Nephron progenitor cell (in vitro differentiated cells): ENCODE data around the gene SH3D19.

Source experiments
- DNase-seq: peaks from one replicate; pipeline ENCODE4 v3.0.0; 2021
- H3K27ac Mint-ChIP-seq: 2 replicates; pipeline ENCODE4 v1.8.0; 2021; ENCODE audit warnings: mild to moderate bottlenecking, moderate library complexity, mixed read lengths
- H3K27me3 Mint-ChIP-seq: 2 replicates; pipeline ENCODE4 v1.8.0; 2021; ENCODE audit warnings: mild to moderate bottlenecking, low read depth, mixed read lengths; ENCODE audit not compliant: poor library complexity
- H3K36me3 Mint-ChIP-seq: 2 replicates; pipeline ENCODE4 v1.8.0; 2021; ENCODE audit warnings: low read depth, mixed read lengths
- H3K4me1 Mint-ChIP-seq: 2 replicates; pipeline ENCODE4 v1.8.0; 2021; ENCODE audit warnings: mixed read lengths
- H3K4me3 Mint-ChIP-seq: 2 replicates; pipeline ENCODE4 v1.8.0; 2021; ENCODE audit warnings: mild to moderate bottlenecking, moderate library complexity, mixed read lengths
- H3K9me3 Mint-ChIP-seq: 2 replicates; pipeline ENCODE4 v1.8.0; 2021; ENCODE audit warnings: mild to moderate bottlenecking, moderate library complexity, mixed read lengths
- CTCF ChIP-seq: fragments of 200-600 bp; sonication (generic); IDR thresholded peaks from 2 replicates; pipeline ENCODE4 v1.5.0; 2021; ENCODE audit warnings: antibody characterized with exemption

SH3D19 gene

GRCh38 chr4:151251603-151252304, 73.7 kb downstream of the SH3D19 start:
- no peaks in the 10 kb centered on the region for H3K27me3 Mint-ChIP-seq
- no peak overlapping the region for H3K27ac Mint-ChIP-seq
- no peak overlapping the region for H3K4me3 Mint-ChIP-seq

GRCh38 chr4:151250706-151251105, 74.7 kb downstream of the SH3D19 start:
- no peak for DNase-seq
- peaks cover 2% of the 10 kb centered on the region for H3K9me3 Mint-ChIP-seq
- H3K4me1 Mint-ChIP-seq, result no peaks in the 10 kb centered on the region
- H3K27me3 Mint-ChIP-seq, result no peaks in the 10 kb centered on the region
- peak overlapping the region; percentile 68 for H3K27ac Mint-ChIP-seq
- H3K4me3 Mint-ChIP-seq, result no peak overlapping the region
- peaks cover 17% of the 10 kb centered on the region for H3K36me3 Mint-ChIP-seq
- no peak for TF ChIP-seq CTCF

More at GRCh38 chr4:151251603-151252304, 73.7 kb downstream of the SH3D19 start:
- DNase-seq, result no peak
- H3K4me1 Mint-ChIP-seq, result no peaks in the 10 kb centered on the region
- H3K9me3 Mint-ChIP-seq, result peaks cover 7% of the 10 kb centered on the region
- no peak for TF ChIP-seq CTCF
- H3K36me3 Mint-ChIP-seq, result peaks cover 17% of the 10 kb centered on the region

- no peak for TF ChIP-seq CTCF
- no peak overlapping the region for H3K27ac Mint-ChIP-seq
- no peak overlapping the region for H3K4me3 Mint-ChIP-seq
- no peak for DNase-seq
- no peaks in the 10 kb centered on the region for H3K27me3 Mint-ChIP-seq
- no peaks in the 10 kb centered on the region for H3K9me3 Mint-ChIP-seq
- no peaks in the 10 kb centered on the region for H3K4me1 Mint-ChIP-seq
- H3K36me3 Mint-ChIP-seq, result peaks cover 18% of the 10 kb centered on the region
Observed at GRCh38 chr4:151248519-151248918, 76.9 kb downstream of the SH3D19 start.

GRCh38 chr4:151247395-151247794, 78.0 kb downstream of the SH3D19 start:
- Mint-ChIP-seq H3K9me3 (no peaks in the 10 kb centered on the region), H3K36me3 (peaks cover 18% of the 10 kb centered on the region), H3K27ac (no peak overlapping the region), H3K27me3 (no peaks in the 10 kb centered on the region), H3K4me3 (no peak overlapping the region), H3K4me1 (no peaks in the 10 kb centered on the region)
- DNase-seq, result no peak
- TF ChIP-seq CTCF, result no peak

- Mint-ChIP-seq H3K4me3 (no peak overlapping the region), H3K27ac (no peak overlapping the region), H3K4me1 (no peaks in the 10 kb centered on the region), H3K36me3 (peaks cover 18% of the 10 kb centered on the region), H3K9me3 (no peaks in the 10 kb centered on the region), H3K27me3 (no peaks in the 10 kb centered on the region)
- no peak for TF ChIP-seq CTCF
- DNase-seq, result no peak
Observed at GRCh38 chr4:151246742-151247141, 78.7 kb downstream of the SH3D19 start.

GRCh38 chr4:151242305-151242704, 83.1 kb downstream of the SH3D19 start:
- no peak for TF ChIP-seq CTCF
- no peak overlapping the region for H3K27ac Mint-ChIP-seq

More at GRCh38 chr4:151242305-151242704, 83.1 kb downstream of the SH3D19 start:
- no peak for DNase-seq
- Mint-ChIP-seq H3K4me3 (no peak overlapping the region), H3K9me3 (peaks cover 3% of the 10 kb centered on the region), H3K4me1 (no peaks in the 10 kb centered on the region), H3K36me3 (peaks cover 36% of the 10 kb centered on the region), H3K27me3 (no peaks in the 10 kb centered on the region)
